Measurements from ENCODE around the gene CASQ1.
A peak's percentile ranks its signal among the peaks of the same experiment; 100 is the strongest.

The CASQ1 gene

GRCh38 chr1:160167580-160167979 is 22.8 kb upstream of the CASQ1 start:
- no peak overlapping the region for H3K4me3 ChIP-seq (ENCODE audit: low read length)
- DNase-seq (ENCODE audit: low read depth, low spot score): no peak

GRCh38 chr1:160168016-160168415 is 22.4 kb upstream of the CASQ1 start:
- no peak for DNase-seq (ENCODE audit: low read depth, low spot score)
- no peak overlapping the region for H3K4me3 ChIP-seq (ENCODE audit: low read length)

DNA sequence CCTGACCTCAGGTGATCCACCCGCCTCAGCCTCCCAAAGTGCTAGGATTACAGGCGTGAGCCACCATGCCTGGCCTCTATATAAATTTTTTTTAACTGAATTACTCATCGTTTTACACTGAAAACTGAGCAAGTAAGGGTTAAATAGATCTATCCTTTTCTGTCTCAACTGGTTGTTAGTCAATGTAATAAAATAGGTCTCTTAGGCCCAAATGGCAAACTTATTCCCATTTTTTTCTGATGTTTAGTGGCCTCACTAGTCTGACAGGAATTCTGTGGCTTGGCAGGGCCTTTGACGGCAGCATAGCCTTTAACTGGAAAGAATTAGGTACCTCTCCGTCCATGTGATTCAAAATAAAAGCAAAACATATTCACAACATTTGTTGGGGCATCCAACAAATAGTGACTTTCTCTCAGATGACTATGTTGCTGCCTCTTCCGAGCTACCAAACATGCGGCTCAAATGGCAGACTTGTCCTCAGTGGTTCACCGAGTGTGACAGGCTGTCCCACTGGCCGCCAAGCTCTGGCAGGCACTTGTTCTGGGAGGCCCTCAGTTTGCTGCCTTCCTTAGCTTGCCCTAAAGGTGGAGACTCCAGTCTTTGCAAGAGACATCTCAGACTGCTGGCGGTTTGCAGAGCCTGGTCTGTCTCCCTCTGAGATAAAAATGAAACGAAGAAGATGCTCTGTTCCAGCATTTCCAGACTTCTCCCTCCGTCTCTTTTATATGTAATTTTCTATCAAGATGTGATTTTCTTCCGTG is 21.6 kb upstream of the CASQ1 start:
- no peak overlapping the region for H3K4me3 ChIP-seq (ENCODE audit: low read length)
- DNase-seq (ENCODE audit: low read depth, low spot score): no peak

GRCh38 chr1:160169553-160170399 is 20.6 kb upstream of the CASQ1 start:
- no peak overlapping the region for H3K4me3 ChIP-seq (ENCODE audit: low read length)
- no peak for DNase-seq (ENCODE audit: low read depth, low spot score)

DNA sequence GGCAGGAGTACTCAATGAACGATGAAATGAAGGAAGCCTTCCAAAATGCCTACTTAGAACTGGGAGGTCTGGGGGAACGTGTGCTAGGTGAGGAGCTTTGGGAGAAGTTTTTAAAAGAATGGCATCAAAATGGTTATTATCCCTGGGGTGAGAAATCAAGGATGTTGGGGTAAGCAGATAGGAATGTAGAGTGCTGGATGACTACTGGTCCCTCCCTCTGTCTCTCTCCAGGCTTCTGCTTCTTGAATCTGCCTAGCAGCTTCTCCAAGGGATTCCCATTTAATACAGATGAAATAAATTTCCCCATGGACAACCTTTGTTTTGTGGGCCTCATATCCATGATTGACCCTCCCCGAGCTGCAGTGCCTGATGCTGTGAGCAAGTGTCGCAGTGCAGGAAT is 19.0 kb upstream of the CASQ1 start:
- H3K4me3 ChIP-seq (ENCODE audit: low read length): no peak overlapping the region
- no peak for DNase-seq (ENCODE audit: low read depth, low spot score)

DNA sequence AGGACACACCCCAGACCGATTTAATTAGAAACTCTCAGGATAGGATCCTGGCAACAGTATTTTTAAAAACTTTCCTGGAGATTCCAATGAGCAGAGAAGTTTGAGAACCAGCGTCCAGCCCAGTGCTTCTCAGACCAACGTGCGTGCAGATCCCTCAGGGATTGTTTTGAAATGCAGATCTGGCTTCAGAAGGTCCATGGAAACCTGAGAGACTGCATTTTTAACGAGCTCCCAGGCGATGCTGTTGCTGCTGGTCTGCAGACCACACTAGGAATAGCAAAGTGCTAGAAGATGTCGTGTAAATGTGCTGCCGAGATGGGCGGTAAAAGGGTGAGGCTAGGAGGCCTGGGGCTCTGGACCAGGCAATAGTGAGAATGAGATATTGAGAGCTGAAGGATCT is 18.4 kb upstream of the CASQ1 start:
- no peak for DNase-seq (ENCODE audit: low read depth, low spot score)
- no peak overlapping the region for H3K4me3 ChIP-seq (ENCODE audit: low read length)

- no peak overlapping the region for H3K4me3 ChIP-seq (ENCODE audit: low read length)
- no peak for DNase-seq (ENCODE audit: low read depth, low spot score)
These were observed 13.1 kb upstream of the CASQ1 start for GRCh38 chr1:160177231-160177630.

- H3K4me3 ChIP-seq (ENCODE audit: low read length): no peak overlapping the region
- DNase-seq (ENCODE audit: low read depth, low spot score): no peak
These were observed 12.7 kb upstream of the CASQ1 start for GRCh38 chr1:160177667-160178066.

- no peak overlapping the region for H3K4me3 ChIP-seq (ENCODE audit: low read length)
- no peak for DNase-seq (ENCODE audit: low read depth, low spot score)
These were observed 11.6 kb upstream of the CASQ1 start for GRCh38 chr1:160178731-160179130.

DNA sequence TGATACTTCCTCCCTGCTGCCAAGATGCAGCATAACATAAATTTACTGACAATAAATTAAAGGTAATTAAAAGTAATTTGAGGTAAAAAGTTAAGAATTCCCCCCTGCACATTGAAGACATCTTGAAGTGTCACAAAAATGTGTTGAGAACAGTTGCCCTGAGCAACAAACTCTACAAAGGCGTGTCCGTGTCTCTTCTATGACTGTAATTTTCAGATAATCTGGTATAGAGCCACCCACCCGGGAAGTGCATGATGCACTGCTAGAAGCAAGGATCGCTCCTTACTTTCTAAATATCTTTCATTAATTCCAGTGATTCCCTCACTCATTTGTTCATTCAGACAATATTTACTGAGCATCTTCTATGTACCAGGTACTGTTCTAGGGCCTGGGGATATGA is 11.0 kb upstream of the CASQ1 start:
- no peak overlapping the region for H3K4me3 ChIP-seq (ENCODE audit: low read length)
- DNase-seq (ENCODE audit: low read depth, low spot score): no peak

- DNase-seq (ENCODE audit: low read depth, low spot score): no peak
- H3K4me3 ChIP-seq (ENCODE audit: low read length): no peak overlapping the region
These were observed 4.1 kb upstream of the CASQ1 start for GRCh38 chr1:160186246-160186645.

DNA sequence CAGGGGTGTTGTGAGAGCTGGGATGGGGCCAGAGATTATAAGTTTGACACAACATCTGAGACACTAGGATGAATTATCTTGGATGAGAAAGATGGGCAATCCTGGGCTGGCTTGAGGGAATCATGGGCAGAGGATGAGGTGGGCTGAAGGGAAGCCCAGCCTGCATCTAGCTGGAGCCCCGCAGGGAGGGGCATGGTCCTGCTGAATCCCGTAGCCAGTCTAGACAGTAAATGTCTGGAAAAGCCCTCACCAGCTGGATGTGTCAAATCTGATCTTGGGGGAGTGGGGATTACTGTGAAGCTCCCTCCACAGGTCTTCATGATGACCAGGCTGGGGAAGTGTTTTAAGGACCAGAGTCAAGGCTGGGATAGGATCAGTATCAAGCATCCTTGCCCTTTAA is 3.6 kb upstream of the CASQ1 start:
- no peak overlapping the region for H3K4me3 ChIP-seq (ENCODE audit: low read length)
- no peak for DNase-seq (ENCODE audit: low read depth, low spot score)

GRCh38 chr1:160187407-160187806 is 3.0 kb upstream of the CASQ1 start:
- H3K4me3 ChIP-seq (ENCODE audit: low read length): no peak overlapping the region
- no peak for DNase-seq (ENCODE audit: low read depth, low spot score)

DNA sequence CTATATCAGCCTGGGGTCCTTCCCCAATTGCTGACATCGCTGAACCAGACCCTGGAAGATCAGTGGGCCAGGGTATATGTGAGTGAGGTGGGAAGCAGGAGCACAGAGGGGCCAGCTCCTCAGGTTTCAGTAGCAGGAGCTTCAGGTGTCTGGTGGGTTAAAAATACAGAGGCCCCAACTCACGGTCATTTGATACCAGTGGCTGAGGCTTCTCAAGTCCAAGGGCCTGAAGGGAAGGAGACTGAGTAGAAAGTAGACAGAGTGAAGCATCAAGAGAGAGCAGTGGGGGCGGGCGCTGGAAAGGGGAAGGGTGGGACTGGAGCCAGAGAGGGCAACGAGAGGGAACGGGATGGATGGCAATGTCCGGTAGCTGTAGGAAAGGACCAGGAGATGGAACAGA is 2.0 kb upstream of the CASQ1 start:
- H3K4me3 ChIP-seq (ENCODE audit: low read length): no peak overlapping the region
- DNase-seq (ENCODE audit: low read depth, low spot score): no peak

- H3K4me3 ChIP-seq (ENCODE audit: low read length): no peak overlapping the region
- DNase-seq (ENCODE audit: low read depth, low spot score): no peak
These were observed 1.4 kb downstream of the CASQ1 start for GRCh38 chr1:160191756-160192155.

GRCh38 chr1:160192234-160192633 is 1.9 kb downstream of the CASQ1 start:
- no peak overlapping the region for H3K4me3 ChIP-seq (ENCODE audit: low read length)
- DNase-seq (ENCODE audit: low read depth, low spot score): no peak

DNA sequence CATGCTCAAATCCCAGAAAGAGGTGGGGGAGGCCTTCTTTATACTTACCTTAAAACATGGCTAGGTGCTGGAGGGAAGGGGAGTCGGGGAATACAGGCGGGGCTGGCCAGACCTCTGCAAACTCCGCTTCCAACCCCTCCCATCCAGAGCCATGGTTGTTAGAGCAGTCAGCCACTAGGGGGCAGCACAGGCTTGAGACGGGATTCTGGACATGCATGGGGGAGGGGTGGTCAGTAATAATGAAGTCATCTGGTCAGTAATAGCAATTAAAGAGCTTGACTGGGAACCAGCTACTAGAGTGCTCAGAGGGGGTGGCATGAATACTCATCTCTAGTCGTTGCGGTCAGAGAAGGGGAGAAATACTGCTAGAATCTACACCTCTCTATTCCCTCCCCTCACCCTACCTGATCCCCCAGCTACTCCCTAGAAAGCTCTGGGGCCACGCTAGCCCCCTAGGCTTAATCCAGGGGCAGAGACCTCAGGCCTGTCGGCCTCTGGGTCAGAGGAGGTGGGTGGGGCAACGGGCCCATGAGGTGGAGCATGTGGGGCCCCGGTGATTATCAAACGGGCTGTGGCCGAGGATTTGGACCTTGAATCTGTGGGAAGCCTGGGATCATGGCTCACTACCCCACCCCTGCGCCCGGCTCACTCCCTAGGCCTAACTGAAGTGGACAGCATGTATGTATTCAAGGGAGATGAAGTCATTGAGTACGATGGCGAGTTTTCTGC is 2.9 kb downstream of the CASQ1 start:
- no peak overlapping the region for H3K4me3 ChIP-seq (ENCODE audit: low read length)
- peak; percentile 41 for DNase-seq (ENCODE audit: low read depth, low spot score)

- no peak overlapping the region for H3K4me3 ChIP-seq (ENCODE audit: low read length)
These were observed 3.7 kb downstream of the CASQ1 start for GRCh38 chr1:160193832-160194736.

GRCh38 chr1:160194737-160195059 is 4.3 kb downstream of the CASQ1 start:
- no peak overlapping the region for H3K4me3 ChIP-seq (ENCODE audit: low read length)
- no peak for DNase-seq (ENCODE audit: low read depth, low spot score)

More at GRCh38 chr1:160193832-160194736, 3.7 kb downstream of the CASQ1 start:
- DNase-seq (ENCODE audit: low read depth, low spot score): no peak
